GM19438 (cell line): ENCODE results near the gene IPO5.

Source experiments
- ATAC-seq: cut with Tn5 transposase; IDR thresholded peaks from one replicate; pipeline ENCODE4 v1.9.1; 2021; ENCODE audit warnings: low read depth; ENCODE audit not compliant: unreplicated experiment

The IPO5 gene

DNA sequence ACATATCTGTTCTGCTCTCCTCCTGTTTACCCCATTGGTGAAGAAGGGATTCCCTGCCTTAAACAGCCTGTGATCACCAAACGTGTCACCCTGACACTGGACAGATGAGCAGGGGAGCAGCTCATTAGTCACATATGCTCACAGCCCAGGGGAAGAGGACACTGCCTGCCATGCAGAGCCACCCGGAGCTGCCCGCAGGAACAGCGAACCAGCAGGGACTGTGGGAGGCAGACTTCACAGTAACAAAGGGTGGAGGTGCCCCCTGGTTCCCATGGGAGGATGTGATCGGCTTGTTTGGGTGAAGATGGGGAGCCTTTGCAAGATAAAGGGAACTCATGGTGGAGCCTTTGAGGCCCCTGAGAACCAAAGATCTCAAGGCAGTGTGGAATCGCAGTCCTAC, 100.8 kb downstream of the IPO5 start:
- no peak for ATAC-seq

DNA sequence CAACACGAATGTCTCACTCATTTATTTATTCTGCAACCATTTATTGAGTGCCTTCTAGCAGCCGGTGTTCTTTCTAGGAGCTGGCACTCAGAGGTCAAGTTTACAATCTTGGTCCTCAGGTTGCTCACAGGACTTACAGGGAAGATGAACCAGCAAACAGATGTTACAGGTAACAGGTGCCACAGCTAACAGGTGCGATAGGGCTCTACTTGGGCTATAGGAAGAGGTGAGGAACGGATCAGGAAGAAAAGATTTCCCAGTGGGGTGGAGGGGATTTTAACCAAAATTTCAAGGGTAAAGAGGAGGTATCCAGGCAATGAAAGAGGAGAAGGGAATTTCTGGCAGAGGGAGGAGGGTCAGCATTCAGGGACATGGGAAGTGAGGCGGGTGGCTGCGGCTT, 102.1 kb downstream of the IPO5 start:
- ATAC-seq, result no peak

DNA sequence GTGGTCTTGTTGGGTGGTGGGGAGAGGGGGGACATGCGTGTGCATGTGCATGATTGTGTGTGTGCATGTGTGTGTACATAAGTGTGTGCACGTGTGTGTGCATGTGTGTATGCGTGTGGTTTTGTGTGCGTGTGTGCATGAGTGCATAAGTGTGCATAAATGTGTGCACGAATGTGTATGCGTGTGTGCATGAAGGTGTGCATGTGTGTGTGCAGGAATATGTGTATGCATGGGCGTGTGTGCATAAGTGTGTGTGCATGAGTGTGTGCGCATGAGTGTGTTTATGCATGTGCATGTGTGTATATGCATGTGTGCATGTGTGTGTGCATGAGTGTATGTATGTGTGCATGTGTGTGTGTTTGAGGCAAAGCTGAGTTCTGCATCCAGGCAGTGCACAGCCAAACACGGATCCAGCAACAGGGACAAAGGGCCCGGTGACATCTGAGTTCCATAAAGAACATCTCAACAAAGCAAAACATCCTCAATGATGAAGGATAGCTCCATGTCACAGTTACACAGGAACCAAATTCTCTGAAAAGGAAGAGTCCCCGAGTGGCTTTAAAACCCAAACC, 103.5 kb downstream of the IPO5 start:
- ATAC-seq, result no peak

DNA sequence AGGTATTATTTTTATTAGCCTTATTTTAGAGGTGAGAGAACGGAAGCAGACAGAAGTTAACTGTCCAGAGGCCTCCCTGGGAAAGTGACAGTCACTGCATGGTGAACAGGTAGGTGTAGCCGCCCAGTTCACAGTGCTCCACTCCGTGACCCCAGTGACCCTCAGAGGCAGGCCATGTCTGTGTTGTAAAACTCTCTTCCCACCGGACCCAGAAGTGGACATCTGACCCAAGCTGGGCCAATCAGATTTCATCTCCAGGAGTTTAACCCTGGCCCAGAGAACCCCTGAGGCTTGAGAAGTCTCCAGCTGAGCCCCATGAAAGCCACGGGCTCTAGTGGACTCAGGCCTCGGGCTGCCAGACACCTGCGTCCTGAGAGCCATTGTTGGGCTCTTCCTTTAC, 105.8 kb downstream of the IPO5 start:
- ATAC-seq, result no peak

DNA sequence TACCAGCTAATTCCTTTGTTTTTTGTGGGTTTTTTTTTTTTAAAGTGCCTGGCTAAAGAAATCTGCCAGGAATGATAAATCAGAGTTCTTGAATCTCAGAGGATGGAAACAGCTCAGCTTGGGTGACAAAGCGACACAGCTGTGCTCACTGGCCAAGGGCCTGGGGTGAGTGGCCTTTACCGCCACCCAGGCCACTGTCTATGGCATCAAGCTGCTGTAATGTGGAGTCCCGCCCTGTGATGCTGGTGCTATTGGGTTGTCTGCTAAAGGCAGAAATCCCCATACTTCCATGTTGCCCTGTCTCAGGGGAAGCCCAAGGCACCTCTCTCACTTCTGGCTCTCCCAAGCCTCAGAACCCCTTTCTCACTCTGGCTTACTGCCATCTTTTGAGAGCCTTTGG, 106.8 kb downstream of the IPO5 start:
- no peak for ATAC-seq

DNA sequence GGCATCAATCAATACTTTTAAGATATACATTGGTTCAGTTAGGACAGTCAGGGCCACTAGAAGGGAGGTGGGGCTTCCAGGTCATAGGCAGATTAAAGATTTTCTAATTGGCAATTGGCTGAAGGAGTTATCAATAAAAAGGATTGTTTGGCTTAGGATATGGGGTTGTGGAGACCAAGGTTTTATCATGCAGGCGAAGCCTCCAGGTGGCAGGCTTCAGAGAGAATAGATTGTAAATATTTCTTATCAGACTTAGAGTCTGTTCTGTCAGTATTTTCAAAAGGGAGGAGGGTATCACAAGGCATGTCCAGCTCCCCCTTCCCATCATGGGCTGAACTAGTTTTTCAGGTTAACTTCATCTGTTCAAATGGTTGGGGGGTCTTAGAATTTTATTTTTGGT, 112.0 kb downstream of the IPO5 start:
- ATAC-seq, result no peak

DNA sequence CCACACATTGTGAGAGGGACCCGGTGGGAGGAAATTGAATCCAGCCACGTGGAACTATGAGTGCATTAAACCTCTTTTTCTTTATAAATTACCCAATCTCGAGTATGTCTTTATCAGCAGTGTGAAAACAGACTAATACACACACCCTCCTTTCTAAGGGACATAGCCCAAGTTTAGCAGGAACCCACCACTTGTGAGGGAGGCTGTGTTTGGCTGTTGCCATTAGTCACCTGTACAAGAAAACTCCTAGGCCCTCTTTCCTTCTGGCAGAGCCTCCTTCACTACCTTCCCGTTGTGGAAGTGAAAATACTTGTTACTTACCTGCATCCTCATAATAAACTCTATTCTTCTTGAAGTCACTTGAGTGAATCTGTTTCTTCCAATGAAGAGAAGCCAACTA, 113.2 kb downstream of the IPO5 start:
- no peak for ATAC-seq

DNA sequence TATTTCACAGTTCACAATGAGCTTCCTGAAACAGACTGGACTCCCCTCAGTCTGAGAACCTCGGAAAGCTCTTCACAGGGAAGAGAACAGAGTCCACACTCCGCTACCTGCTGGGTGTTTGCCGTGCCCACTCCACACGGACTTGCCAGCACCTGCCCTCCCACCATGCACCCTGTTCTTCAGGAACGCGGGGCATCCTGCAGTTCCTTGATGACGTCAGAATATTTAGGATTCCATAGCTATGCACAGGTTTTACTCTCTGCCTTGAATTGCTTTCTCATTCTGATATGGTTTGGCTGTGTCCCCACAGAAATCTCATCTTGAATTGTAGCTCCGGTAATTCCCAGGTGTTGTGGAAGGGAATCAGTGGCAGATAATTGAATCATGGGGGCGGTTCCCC, 115.0 kb downstream of the IPO5 start:
- no peak for ATAC-seq

DNA sequence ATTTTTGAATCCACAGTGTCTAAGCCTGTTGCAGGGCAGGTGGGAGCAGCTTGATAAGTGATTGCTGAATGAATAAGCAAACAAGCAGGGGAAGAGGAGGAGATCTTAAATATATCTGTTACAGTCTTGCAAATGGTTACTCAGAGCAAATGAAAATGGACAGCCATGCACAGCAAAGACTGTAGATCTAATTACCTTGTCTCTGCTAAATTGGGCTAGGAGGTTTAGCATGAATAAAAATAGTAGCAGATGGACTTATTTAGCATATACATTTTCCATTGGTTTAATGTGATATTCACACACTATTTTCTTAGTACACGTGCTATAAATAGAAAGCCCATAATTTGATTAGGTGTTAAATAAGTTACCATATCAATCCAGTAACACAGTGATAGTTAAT, 116.5 kb downstream of the IPO5 start:
- ATAC-seq, result no peak

DNA sequence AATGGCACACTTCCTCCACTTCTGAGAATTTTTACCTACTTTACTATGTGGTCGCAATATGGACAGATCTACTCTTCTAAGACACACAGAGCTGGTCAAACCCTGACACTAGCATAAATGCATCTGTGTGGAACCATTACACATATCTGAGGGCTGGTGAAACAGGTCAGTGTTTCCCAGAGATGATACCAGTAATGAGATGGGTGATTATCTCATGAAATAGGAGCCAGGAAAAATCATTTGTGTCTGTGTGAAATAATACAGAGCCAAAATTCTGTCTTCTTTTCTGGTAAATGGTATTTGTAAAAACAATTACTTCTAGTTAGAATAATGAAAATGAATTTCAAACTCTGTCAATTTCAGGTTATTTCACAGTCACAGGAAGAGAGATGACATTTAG, 117.8 kb downstream of the IPO5 start:
- no peak for ATAC-seq

DNA sequence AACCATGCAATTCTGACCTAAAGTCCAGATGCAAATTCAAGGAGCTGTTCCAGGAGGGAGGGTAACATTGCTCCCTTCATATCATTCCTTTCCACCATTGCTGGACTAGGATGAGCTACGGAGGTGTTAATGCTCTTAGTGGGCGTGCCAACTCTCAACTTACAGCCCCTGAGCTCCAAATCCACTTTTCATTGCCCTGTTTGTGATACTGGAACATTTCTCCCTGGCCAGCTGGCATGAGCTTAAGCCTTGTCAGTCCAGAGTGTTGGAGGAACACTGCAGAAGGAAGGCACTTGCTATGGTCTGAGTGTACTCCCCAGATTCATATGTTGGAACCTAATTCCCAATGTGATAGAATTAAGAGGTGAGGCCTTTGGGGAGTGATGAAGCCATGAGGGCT, 119.0 kb downstream of the IPO5 start:
- no peak for ATAC-seq
